Activated B cell treated with CpG ODN at 0.5 μM for 24 hours (primary cell): ENCODE results near the gene TCF7. TPM values are rescaled to one million over a fixed set of nuclear protein-coding genes. Genes with fewer than 3 reads are reported as not detected.

ENCODE experiments used
- ATAC-seq: fragments of 200-7000 bp; cut with Tn5 transposase; one replicate; pipeline ENCODE4 v1.10.0; 2021; ENCODE audit warnings: low read depth, mild to moderate bottlenecking, moderate library complexity
- CTCF ChIA-PET: fragments of 350-600 bp; sonication (Branson Sonifier 250); formaldehyde crosslinking; loops from one replicate; lab custom pipeline; 2021; ENCODE audit warnings: antibody characterized with exemption; lab: Charles Lee
- POLR2A ChIA-PET: fragments of 350-600 bp; sonication (Branson Sonifier 250); formaldehyde crosslinking; loops from one replicate; lab custom pipeline; 2021; ENCODE audit warnings: antibody characterized with exemption; lab: Charles Lee
- DNase-seq: peaks from one replicate; pipeline ENCODE4 v3.0.0; 2022
- H3K27ac Mint-ChIP-seq: one replicate; pipeline ENCODE4 v1.8.0; 2020; ENCODE audit warnings: mixed read lengths
- H3K27me3 Mint-ChIP-seq: one replicate; pipeline ENCODE4 v1.8.0; 2021; ENCODE audit warnings: mixed read lengths
- H3K36me3 Mint-ChIP-seq: one replicate; pipeline ENCODE4 v1.8.0; 2021; ENCODE audit warnings: low read depth, mixed read lengths
- H3K4me1 Mint-ChIP-seq: one replicate; pipeline ENCODE4 v1.8.0; 2021; ENCODE audit warnings: mixed read lengths
- H3K4me3 Mint-ChIP-seq: one replicate; pipeline ENCODE4 v1.8.0; 2020; ENCODE audit warnings: mild to moderate bottlenecking, mixed read lengths
- H3K9me3 Mint-ChIP-seq: one replicate; pipeline ENCODE4 v1.8.0; 2020; ENCODE audit warnings: mixed read lengths
- intact Hi-C: fragments of 100-400 bp; cut with micrococcal nuclease; formaldehyde crosslinking; loops from one replicate; pipeline ENCODE4 v1.15.1; 2024
- total RNA-seq: library from RNA; stranded (reverse); gene quantifications from 2 replicates; pipeline ENCODE4 v1.2.3, GENCODE V29; 2022
- TF ChIP-seq, protein P1 (sequence below): fragments of 200-600 bp; IDR thresholded peaks from one replicate; pipeline ENCODE4 v1.8.0; 2022; ENCODE audit warnings: antibody characterized with exemption, mild to moderate bottlenecking

Gene TCF7
- total RNA-seq, 1 donor from 2014 or later = 15.8 TPM

DNA sequence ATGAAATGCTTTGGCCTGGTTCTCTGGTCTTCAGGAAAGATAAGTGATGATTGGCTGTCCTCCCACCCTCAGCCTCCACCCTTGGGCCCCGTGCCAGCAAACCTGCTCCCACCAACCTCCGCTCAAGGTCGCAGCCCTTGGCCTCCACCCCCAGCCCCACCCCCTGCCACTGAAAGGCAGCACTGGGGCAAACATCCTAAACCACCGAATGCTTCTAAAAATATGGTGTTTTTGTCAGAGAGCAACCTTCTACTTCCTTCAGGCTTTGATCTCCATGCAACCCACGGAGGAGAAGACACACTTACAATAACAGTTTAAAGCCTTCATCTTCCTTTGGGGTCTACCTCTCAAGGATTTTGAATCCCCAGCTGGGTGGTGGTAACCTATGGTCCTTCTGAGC, 24.0 kb upstream of the TCF7 start:
- DNase-seq (no peak), ATAC-seq (no peak)
- intact Hi-C loops = no loop called here
- peaks cover 22% of the 10 kb centered on the region for H3K4me1 Mint-ChIP-seq
- CTCF ChIA-PET = interaction anchor here (0.7 to 1.6 kb wide), 2 partner anchors 51 to 56 kb away, joined by 3 to 4 read pairs; no protein-coding TSS in a partner anchor
- no peaks in the 10 kb centered on the region for H3K9me3 Mint-ChIP-seq
- no peak overlapping the region for H3K4me3 Mint-ChIP-seq
- H3K27me3 Mint-ChIP-seq = no peaks in the 10 kb centered on the region
- H3K36me3 Mint-ChIP-seq = no peaks in the 10 kb centered on the region
- TF ChIP-seq, protein P1, sequence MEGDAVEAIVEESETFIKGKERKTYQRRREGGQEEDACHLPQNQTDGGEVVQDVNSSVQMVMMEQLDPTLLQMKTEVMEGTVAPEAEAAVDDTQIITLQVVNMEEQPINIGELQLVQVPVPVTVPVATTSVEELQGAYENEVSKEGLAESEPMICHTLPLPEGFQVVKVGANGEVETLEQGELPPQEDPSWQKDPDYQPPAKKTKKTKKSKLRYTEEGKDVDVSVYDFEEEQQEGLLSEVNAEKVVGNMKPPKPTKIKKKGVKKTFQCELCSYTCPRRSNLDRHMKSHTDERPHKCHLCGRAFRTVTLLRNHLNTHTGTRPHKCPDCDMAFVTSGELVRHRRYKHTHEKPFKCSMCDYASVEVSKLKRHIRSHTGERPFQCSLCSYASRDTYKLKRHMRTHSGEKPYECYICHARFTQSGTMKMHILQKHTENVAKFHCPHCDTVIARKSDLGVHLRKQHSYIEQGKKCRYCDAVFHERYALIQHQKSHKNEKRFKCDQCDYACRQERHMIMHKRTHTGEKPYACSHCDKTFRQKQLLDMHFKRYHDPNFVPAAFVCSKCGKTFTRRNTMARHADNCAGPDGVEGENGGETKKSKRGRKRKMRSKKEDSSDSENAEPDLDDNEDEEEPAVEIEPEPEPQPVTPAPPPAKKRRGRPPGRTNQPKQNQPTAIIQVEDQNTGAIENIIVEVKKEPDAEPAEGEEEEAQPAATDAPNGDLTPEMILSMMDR = no peak
- POLR2A ChIA-PET = interaction anchor here (1.0 kb wide), 1 partner anchor 10 kb away, joined by 3 read pairs; no protein-coding TSS in a partner anchor
- peak overlapping the region; percentile 12 for H3K27ac Mint-ChIP-seq

DNA sequence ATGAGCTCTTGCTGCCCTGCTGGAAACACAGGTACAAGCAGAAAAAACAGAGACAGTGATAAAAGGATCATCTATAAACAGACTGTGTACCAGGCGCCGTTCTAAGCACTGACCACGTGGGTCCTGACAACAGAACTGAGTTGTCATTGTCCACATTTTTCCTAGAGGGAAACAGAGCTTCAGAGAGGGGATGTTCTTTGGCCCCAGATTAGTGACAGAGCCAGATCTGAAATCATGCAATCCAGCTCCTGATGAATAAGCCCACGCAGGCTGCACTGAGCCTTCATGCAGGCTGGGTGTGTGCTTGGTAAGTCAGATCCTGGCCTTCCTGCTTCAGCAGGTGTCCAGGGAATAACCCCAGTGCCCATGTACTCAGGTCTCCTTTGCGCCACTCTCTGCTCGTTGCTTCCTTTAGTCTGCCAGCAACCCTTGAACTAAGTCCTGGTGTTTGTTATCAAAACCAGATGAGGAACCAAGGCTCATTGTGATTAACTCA, 22.8 kb upstream of the TCF7 start:
- Mint-ChIP-seq H3K27me3 (no peaks in the 10 kb centered on the region), H3K27ac (no peak overlapping the region), H3K9me3 (no peaks in the 10 kb centered on the region), H3K4me3 (no peak overlapping the region), H3K36me3 (no peaks in the 10 kb centered on the region), H3K4me1 (peaks cover 22% of the 10 kb centered on the region)
- ChIA-PET POLR2A (interaction anchor here (1.0 kb wide), 1 partner anchor 85 kb away, joined by 11 read pairs; the partner anchor contains the start of gene SKP1), CTCF (interaction anchor here (0.5 to 1.6 kb wide), 2 partner anchors 52 to 54 kb away, joined by 3 to 4 read pairs; no protein-coding TSS in a partner anchor)
- intact Hi-C loops = no loop called here
- TF ChIP-seq, protein P1 = no peak
- ATAC-seq = no peak
- no peak for DNase-seq

DNA sequence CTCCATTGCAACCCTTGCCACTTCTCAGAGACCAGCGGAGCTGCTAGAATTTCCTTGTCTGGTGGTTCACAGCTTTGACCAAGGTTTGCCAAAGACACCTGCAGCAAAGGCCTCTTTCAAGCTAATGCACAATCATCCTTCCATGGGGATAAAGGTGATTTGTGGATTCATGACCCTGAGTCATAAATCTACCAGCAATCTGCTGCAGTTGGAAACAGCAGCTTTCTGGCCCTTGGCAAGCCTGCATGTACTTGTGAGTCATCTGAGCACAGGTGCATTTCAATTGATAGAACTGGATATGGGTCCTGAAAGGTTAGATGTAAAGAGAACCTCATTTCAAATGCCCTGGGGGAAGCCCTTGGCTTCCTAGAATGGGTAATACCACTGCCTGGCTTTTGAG, 21.6 kb upstream of the TCF7 start:
- Mint-ChIP-seq H3K9me3 (no peaks in the 10 kb centered on the region), H3K36me3 (no peaks in the 10 kb centered on the region), H3K27ac (no peak overlapping the region), H3K4me3 (no peak overlapping the region), H3K4me1 (peaks cover 22% of the 10 kb centered on the region), H3K27me3 (no peaks in the 10 kb centered on the region)
- no peak for DNase-seq
- no peak for ATAC-seq
- ChIA-PET POLR2A (interaction anchor here (1.1 kb wide), 1 partner anchor 9 kb away, joined by 3 read pairs; no protein-coding TSS in a partner anchor), CTCF (no interaction called here)
- TF ChIP-seq, protein P1 = no peak
- intact Hi-C loops = no loop called here

DNA sequence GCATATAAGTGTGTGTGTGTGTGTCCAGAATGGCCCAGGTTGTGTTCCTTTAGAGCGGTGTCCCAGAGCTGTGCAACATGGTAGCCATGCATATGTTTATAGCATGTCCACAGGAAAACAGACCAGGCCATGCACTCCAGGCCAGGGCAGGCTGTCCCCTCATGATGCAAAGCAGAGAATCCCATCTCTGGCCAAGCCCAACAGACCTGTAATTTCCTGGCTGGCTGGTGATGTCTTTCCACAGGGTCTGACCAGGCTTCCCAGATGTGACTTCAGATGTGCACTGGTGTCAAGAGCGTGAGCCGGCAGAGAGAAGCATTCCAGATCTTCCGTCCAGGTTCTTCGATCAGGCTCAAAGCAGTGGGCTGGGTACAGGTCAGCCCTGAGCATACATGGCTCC, 21.1 kb upstream of the TCF7 start:
- ChIA-PET CTCF (no interaction called here), POLR2A (interaction anchor here (1.1 kb wide), 1 partner anchor 8 kb away, joined by 3 read pairs; no protein-coding TSS in a partner anchor)
- H3K4me3 Mint-ChIP-seq = no peak overlapping the region
- H3K27ac Mint-ChIP-seq = no peak overlapping the region
- no peaks in the 10 kb centered on the region for H3K27me3 Mint-ChIP-seq
- intact Hi-C loops = no loop called here
- TF ChIP-seq, protein P1 = no peak
- DNase-seq (no peak), ATAC-seq (no peak)
- no peaks in the 10 kb centered on the region for H3K36me3 Mint-ChIP-seq
- no peaks in the 10 kb centered on the region for H3K9me3 Mint-ChIP-seq
- peaks cover 24% of the 10 kb centered on the region for H3K4me1 Mint-ChIP-seq

DNA sequence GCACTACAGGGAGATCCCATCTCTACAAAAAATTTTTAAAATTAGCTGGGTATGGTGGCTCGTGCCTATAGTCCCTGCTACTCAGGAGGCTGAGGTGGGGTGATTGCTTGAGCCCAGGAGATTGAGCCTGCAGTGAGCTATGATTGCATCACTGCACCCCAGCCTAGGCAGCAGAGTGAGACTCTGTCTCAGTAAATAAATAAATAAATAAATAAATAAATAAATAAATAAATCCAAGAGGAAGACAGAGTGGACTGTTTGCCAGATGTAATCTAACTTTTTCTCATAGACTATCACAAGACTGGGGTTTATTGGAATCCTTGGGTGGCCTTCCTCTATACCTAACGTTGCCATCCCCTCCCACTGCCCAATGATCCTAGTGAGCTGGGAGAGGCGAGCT, 19.2 kb upstream of the TCF7 start:
- Mint-ChIP-seq H3K36me3 (no peaks in the 10 kb centered on the region), H3K27me3 (no peaks in the 10 kb centered on the region), H3K27ac (no peak overlapping the region), H3K4me3 (no peak overlapping the region), H3K4me1 (peaks cover 37% of the 10 kb centered on the region), H3K9me3 (no peaks in the 10 kb centered on the region)
- CTCF ChIA-PET = interaction anchor here (0.7 to 0.8 kb wide), 2 partner anchors 52 to 56 kb away, joined by 3 read pairs; no protein-coding TSS in a partner anchor
- POLR2A ChIA-PET = no interaction called here
- DNase-seq = no peak
- intact Hi-C loops = no loop called here
- TF ChIP-seq, protein P1 = no peak
- ATAC-seq = no peak
